ENCODE results near the gene RASGRP1.

RASGRP1 gene

DNA sequence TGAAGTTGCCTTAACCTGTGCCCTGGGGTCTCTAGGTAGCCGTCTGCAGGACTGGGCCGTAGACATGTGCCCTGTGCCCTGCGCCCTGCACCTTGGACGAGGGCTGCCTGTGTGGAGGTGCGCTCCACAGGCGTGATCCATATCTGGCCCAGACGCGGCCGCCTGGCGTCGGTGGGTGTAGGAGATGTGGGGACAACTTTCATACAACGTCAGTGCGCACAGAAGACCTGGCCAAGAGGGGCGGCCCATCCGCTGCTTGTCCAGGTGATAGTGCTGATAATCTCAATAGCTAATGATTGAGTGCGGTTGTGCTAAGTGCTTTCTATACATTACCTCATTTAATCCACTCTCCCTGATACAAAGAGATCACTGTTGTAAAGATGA, 665 bp upstream of the RASGRP1 start:
- no peak for DNase-seq

DNA sequence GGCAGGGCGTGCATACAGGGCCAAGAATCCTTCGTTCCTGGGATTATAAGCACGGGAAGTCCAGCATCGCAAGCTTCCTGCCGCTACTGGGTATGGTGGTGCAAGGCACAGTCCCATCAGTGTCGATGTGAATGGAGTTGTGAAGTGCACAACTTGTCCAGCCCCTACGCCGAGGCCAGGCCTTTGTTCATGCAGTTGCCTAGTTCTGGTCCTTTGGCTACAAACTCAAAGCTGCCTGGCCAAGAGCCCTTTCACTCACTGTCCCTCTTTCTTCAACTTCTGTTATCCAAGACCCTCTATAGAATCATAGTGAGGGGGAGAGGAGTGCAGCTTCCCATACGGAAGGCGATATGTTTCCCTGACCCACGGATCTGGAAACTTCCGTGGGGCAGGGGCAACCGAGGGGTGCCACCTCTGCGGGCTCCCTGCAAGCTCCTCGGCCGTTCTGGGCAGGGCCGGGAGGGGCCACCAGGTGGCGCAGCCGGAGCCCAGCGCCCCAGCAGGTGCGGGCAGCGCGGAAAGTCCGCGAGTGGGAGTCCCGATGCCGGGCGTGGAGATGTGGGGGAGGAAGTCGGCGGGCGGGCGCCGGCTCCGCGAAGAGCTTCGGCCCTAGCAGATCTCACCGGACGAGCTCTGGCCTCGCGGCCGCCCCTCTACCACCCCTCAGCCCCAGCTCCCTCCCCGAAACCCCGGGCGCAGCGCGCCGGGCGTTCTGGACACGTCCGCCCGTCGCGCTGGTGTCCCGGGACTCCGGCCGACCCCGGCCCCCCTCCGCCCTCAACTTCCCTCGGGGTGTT, 693 bp downstream of the RASGRP1 start:
- peak; percentile 74 to 86 (median 78) for DNase-seq

DNA sequence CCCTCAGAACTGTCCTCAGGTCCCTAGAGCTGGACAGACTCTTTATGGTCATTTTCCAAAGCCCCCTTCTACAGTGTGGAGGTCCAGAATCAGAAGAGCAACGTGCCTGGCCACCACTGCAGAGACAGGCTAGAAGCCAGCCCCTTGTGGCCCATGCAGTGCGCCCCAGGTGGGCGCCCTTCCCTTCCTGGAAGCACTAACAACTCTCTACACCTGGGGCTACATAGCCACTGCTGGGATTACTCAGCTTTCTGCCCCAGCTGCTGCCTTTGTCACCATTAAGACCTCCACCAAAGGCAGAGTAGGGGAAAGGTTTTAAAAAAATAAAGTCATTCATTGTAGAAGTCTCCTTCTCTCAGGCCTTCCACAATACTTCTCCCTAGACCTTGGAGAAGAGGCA, 2.3 kb downstream of the RASGRP1 start:
- DNase-seq: no peak

DNA sequence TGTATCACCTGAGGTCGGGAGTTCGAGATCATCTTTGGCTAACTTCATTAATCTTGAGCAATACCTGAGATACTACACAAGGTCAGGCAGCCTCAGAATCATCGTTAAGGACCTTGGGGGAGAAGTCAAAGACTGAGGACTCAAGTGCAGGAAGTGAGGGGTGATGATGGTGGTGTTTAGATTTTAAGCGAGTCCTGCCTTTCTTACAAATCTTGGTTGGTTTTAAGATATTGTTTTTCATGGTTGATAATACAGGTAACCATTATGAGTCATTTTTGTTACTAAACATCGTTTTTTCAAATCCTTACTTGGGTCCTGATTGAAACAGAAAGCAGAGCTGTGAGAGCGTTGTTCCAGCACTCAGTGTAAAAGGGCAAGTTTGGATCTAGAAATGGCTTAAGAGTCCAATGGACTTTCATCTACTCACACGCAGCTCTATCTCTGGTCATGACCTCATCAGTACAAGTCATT, 4.1 kb downstream of the RASGRP1 start:
- DNase-seq: no peak

DNA sequence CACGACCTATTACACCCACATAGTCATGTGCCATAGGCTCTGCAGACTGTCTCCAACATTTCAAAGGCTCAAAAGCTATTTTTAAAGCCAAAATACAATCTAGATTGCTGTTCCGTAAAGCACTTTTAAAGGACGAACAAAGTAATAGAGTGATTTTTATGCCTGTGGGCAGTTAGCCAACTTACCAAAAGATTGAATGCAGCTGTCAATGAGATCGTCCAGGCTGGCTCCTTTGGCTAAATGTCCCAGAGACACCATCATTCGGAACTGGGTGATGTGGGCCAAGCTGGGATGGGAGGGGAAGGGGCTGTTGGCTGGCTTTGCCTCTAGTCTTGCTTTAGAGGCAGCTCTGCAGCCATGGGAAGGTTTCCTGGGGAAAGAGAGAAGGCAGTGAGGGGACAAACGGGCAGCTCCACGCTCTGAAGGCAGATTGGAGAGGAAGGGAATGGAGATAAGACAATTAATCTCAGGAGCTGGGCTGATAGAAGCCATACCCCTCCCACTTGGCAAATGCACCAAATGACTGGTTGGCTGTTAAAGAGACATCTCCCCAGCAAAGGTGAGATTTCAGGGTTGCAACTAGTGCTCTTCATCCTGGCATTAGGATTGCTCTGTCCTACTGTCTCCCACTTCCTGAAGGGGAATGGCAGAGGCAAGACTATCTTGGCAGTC, 4.8 kb downstream of the RASGRP1 start:
- no peak for DNase-seq

DNA sequence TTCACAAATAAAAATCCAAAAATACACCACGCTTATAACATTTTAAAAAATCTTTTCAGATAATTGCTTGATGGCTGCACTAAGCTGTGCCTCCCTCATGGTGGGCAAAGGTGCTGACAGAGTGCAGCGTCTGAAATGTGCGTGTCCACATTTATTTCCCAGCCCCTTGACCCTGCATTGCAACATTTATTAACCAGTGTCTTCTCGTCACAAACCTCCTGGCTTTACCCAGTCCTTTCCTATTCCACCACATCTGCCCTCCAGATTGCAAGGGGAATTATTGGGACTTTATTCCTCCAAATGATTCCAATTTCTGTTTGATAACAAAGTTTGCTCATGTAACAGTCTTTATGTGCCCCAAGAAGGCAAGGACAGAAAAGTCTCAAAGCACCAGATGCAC, 5.5 kb downstream of the RASGRP1 start:
- no peak for DNase-seq

DNA sequence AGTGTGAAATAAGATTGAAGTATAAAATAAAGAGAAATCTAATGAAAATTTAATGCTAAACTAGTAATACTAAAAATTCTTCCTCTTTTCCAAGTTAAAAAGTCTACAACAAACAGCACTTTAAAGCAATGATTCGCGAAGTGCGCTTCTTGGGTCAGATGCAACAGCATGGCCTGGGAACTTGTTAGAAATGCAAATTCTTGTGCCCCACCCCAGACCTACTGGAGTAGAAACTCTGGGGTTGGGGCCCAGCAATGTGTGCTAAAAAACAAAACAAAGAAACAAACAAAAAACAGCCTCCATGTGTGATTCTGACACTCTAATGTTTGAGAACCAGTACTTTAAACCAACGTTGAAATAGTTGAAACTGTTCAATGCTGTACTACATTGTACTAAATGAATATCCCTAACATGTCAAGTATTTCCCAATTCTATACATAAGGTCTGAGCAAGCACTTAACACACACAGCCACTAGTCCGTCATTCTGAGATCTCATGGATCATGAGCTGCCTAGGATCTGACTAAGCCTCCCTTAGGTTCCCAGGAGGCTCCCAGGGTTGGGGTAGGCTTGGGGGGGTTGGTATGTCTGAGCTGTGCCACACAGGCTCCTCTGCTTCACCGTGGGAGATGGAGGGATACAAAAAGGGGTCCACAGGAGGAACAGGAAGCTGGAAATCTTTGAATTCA, 6.1 kb downstream of the RASGRP1 start:
- DNase-seq: no peak

DNA sequence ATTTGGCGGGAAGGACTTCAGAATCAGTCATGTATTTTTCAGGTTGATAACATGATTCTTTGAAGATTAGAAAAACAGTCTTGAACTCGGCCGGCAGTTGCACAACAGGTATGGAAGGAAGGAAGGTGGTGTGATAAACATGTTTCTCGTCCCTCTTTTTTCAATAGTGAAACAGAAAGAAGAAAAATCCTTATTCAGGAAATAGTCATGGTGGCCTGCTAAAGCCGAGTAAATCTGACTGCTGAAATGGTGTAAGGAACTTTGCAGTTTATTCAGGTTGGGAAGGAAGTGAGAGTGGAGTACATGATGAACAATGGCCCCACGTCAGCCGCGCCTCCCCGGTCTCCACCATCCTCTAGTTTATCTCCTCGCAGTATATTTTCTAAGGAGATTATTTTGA, 6.7 kb downstream of the RASGRP1 start:
- no peak for DNase-seq

DNA sequence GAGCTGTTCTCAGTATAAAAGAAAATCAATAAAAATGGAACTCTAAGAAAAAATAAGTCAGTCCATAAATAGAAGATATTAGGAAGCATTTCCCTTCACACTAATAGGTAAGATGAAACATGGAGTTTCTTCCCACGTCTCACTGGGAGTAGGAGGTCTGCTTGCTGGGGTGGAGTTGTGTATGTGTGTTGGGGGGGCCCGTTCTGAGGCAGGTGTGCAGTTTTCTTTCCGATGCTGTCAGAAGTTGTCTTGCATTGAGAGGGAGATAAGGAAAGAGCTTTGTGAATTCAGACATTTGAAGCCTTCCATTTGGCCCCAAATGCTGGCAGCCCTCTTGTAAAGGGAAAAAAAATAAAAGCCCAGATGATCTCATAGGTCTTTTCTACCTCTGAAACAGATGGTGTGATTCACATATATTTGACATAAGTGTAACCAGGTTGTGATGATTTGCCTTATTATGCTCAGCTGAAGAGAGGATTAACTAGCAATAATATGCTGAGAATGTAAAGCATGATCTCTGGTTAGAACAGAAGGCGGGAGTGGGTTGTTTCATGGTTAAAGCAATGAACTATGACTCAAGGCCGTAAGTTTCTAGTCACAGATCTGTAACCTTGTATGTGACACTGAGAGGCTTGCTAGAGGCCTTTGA, 8.8 kb downstream of the RASGRP1 start:
- DNase-seq: no peak

DNA sequence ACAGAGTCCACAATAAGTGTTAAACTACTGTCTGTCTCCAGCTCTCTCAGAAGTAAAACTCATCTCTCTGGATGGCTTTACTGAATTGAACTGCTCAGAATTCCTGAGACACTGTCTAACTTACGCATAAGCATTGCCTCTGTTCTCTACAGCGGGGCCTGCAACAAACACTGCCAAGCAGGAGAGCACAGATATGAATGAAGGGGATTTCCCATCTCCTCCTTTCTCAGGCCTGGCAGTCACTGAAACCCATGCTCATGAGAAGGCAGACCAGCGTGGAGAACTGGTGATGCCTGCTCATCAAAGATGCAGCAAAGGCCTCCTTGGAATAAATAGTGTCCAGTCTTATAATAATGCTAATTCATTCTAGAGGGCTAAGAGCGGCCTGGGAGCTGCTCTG, 10.3 kb downstream of the RASGRP1 start:
- DNase-seq: no peak

DNA sequence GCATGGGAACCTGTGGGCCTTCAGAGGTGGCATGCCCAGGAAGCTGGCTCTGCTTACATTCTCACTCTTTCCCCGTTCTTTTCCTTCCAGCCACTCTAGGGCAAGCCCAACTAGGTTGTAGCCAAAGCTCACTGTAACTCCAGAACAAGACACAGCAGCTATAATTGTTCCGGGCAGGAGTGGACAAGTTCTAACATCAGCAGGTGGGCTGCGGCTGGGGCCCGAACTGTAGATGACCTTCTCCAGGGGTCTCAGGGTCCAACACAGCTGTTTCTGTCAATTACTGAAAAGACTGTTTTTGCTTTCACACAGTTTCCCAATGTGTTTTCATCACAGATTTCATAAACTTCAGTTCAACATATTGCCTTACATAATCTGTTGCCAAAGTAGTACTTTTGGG, 11.5 kb downstream of the RASGRP1 start:
- no peak for DNase-seq

DNA sequence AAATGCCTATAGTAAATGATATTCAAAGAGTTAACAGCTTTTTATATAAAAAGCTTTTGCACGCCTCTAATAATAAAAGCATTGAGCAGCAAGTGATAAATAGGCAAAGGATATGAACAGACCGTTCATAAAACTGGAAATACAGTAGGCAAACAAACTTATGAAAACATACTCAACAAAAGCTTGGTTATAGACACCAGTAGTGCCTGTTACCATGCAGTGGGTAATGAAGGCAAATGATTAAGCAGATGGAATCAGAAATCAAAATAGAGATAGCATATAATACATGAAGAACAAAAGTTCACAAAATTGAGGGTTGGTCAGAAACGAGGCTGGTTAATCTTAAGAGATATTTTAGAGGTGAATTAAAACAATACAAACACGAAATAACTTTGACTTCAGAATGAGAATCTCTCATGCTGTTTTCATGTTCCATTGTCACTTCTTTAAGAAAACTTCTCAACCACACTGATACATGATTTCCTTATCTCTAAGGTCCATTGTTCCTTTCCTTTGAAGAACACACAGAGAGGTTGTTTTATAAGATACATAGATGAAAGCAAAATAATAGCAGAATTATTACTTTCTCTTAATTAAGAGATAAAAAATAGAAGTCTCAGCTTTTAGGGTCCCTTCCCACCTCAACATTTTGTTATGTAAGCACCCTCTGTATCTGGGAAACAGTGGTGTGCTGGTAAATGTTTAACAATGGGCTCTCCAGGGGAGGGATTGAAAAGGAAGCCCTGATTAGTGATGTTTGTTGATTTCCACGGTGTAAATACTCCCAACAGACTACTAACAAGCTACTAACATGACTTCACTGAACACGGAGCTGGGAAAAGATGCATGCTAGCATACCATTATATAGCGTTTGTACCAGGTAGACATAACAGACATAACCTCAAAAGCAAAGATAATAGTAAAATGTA, 12.6 kb downstream of the RASGRP1 start:
- DNase-seq: no peak

DNA sequence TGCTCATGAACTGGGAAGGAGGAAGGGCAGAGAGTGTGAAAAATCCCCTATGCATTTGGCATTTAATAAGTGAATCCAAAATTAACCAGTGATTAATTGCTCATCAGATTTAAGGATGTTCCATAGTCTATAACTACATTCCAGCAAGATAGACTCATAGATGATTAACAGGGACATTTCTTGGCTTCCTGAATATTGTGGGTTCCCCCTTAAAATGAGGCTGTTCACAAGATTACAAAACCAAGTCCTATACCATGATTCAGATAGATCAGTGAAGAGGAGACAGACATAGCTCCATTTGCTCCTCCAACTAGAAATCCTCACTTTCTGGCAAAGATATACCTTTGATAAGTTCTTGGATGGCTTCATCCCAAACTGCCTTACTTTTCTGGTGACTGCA, 15.4 kb downstream of the RASGRP1 start:
- DNase-seq: no peak

DNA sequence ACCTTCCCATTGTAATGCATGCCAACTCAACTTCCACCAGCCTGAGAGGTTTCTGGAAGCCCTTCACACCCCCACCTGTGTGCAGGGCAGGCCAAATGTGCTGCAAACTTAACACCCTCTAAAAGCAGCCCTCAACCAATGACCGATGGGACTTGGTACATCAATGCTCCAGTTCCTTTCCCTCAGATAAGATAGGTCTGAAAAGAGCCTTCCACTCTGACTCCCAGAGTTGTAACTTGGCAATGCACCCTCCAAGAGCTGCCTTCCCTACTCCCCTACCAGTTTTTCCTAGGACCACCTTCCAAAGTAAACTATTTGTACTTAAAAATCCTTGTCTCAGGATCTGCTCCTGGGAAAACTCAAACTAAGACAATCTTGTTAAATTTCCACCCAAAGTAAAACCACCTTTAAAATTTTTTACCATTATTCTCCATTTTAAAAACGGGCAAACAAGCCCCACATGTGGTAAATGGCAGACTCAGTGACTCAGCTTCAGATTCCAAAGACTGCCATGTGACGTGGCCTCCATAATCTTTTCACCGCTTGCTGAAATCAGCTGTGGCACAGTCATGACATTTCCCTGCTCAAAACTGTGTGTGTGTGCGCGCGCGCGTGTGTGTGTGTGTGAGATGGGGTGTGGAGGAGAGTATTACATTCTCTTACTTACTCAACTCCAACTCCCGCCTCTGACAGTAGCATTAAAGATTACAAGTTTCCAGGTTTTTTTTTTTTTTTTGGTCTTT, 17.2 kb downstream of the RASGRP1 start:
- DNase-seq: peak in 1 of 4 experiments; percentile 14

DNA sequence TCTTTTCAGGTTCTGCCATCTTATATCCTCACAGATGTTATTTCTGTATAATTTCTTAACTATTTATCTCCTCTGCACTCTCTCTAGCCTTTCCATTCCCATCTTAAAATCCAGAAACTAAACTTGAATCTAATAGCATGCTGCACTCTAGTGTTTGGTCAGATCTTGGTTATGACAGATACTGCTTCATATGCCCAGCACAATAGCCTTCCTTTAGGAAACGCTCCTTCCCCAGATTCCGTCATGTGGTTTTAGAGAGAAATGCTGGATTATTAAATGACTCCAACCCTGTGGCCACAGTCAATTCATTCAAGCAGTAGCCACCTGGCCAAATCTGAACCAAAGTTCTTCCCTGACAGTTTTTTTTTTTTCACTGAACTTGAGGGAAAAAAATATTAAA, 19.4 kb downstream of the RASGRP1 start:
- DNase-seq: no peak

DNA sequence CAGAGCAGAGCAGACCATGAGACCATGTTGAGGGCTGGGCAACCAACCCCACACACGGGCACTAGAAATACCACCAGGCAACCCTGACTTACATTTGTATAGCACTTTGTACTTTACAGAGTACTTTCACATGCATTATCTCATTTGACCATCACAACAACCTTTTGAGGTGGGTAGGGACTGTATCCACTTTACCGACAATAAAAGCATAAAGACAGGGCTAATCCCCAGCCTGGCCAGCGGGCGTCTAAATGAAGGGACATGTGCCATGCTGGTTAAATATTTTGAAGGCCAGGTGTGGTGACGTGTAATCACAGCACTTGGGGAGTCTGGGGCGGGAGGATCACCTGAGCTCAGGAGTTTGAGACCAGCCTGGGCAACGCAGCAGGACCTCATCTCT, 23.6 kb downstream of the RASGRP1 start:
- DNase-seq: no peak

DNA sequence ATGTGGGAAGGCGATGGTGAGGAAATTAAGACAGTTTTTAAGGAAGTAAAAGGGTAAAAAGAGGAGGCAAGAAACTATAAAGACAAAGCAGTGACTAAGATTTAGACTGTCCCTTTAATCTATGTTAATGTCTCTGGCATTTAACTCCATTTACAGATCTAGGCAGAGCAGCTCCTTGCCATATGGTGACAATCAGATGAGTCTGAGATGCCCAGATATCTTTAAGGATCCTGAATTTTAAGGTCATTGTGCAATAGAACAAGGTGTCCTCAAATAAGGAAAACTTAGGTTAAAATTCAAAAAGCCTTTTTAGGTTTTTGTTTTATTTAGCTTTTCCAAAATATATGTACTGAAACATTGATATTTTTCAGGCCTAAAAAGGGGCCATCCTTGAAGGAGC, 24.1 kb downstream of the RASGRP1 start:
- no peak for DNase-seq

DNA sequence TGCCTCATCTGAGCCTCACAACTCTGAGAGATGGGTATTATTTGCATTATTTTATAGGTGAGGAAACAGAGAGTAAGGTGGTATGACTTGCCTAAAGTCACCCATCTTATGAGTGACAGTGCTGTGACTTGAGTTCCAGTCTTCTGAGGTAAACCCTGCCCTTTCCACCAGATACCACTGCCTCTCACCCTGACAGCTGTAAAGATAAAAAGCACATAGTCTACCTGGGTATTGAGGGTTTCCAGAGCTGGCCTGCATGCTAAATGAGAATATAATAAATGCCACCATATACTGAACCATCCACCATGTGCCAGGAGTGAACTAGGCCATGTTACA, 25.6 kb downstream of the RASGRP1 start:
- DNase-seq: no peak

DNA sequence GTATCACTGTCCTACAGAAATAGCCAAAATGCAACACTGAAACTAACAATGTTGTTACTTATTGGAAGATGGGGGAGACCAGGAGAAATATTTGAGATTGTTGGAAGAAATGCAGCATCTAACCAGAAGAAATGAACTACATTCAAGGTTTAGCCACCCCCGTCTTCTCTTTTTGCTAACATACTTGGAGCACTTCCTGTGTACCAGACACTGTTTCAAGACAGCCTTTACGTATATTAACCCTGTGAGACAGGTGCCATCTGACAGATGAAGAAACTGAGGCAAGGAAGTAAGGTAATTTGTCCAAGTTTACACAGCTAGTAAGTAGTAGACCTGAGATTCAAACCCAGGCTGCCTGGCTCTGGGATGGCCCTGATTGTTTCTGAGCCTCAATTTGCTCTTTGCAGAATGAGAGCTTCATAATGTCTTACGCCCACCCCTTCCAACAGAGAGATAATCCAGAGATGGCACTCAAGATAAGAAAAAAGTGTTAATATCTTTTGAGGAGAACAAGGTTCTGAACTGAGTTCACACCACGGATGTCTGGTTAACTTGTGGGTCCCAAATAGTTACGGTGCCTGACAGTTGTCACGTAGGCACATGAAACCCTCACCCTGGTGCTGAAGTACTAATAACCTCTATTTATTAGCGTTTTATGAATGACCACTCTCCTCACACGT, 26.1 kb downstream of the RASGRP1 start:
- DNase-seq: no peak

DNA sequence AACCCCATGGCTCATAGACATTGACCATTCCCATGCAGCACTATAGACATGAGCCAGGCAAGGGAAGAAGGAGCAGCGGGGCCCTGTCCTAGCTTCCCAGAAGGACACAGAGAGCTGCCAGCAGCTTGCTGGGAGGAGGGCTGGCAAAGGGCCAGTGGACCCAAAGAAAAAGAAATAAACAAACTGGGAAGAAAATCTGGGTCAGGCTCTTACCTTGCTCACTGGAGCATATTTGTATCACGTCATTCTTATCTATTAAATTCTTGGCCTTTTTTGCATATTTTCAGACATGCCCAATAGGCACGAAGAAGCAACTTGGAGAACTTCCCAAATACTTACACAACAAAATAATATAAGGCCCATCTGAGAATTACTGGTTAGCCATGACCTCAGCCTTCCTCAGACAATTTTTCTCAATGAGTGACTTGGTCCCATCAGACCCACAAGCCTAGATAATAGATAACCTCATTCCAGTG, 28.4 kb downstream of the RASGRP1 start:
- no peak for DNase-seq
